ENCODE results near the gene FSTL3.
A peak's percentile ranks its signal among the peaks of the same experiment; 100 is the strongest.
"Not testable (repeated sequence)": the region's sequence is repeated elsewhere in the genome, so short reads cannot be mapped to it uniquely, and the experiment has no call there.

The FSTL3 gene

GRCh38 chr19:722553-723101 lies 46.4 kb downstream of the FSTL3 start:
- TF ChIP-seq, protein P1, sequence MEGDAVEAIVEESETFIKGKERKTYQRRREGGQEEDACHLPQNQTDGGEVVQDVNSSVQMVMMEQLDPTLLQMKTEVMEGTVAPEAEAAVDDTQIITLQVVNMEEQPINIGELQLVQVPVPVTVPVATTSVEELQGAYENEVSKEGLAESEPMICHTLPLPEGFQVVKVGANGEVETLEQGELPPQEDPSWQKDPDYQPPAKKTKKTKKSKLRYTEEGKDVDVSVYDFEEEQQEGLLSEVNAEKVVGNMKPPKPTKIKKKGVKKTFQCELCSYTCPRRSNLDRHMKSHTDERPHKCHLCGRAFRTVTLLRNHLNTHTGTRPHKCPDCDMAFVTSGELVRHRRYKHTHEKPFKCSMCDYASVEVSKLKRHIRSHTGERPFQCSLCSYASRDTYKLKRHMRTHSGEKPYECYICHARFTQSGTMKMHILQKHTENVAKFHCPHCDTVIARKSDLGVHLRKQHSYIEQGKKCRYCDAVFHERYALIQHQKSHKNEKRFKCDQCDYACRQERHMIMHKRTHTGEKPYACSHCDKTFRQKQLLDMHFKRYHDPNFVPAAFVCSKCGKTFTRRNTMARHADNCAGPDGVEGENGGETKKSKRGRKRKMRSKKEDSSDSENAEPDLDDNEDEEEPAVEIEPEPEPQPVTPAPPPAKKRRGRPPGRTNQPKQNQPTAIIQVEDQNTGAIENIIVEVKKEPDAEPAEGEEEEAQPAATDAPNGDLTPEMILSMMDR (IDR thresholded peaks at IDR 0.05), result no peak
- Histone ChIP-seq H3K27ac (peak overlapping the region in 1 of 2 donors; percentile 49), H3K4me3 (no peak overlapping the region)
- no peak for DNase-seq (ENCODE audit: low spot score)

GRCh38 chr19:723247-723646 lies 47.1 kb downstream of the FSTL3 start:
- Histone ChIP-seq H3K4me3 (no peak overlapping the region), H3K27ac (peak overlapping the region in 1 of 2 donors; percentile 49)
- TF ChIP-seq, protein P1 (IDR thresholded peaks at IDR 0.05), result no peak
- DNase-seq (ENCODE audit: low spot score), result no peak

- TF ChIP-seq, protein P1 (IDR thresholded peaks at IDR 0.05), result no peak
- DNase-seq (ENCODE audit: low spot score), result no peak
- no peak overlapping the region for H3K4me3 ChIP-seq
- H3K27ac ChIP-seq, result no peak overlapping the region
These were observed 47.5 kb downstream of the FSTL3 start for GRCh38 chr19:723714-724113.

DNA sequence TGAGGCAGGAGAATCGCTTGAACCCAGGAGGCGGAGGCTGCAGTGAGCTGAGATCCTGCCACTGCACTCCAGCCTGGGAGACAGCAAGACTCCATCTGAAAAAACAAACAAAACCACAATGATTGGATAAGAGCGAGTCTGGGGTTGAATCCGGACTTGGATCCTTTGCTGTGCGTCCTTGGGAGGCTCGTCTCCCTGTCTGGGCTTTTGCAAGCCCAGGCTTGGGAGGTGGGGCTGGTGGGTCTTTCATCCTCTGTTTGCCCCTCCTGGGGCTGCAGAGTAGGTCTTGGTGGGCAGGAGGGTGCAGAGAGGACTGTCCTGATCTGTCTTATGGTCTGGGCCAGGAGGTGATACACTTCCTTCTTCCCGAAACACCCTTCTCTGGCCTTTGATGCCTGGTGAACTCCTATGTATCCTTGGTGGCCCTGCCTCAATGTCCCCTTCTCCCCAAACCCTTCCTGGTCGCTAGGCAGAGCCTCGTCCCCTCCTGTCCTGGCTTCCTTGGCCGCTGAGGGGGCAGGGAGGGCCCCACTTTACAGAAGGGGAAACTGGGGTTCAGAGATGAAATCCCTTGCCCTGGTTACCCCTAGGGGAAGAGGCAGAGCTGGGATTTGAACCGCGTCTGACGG lies 49.4 kb downstream of the FSTL3 start:
- DNase-seq (ENCODE audit: low spot score), result no peak
- H3K4me3 ChIP-seq, result no peak overlapping the region
- TF ChIP-seq, protein P1 (IDR thresholded peaks at IDR 0.05), result no peak
- no peak overlapping the region for H3K27ac ChIP-seq

- peak overlapping the region in 1 of 2 donors; percentile 70 for H3K27ac ChIP-seq
- TF ChIP-seq, protein P1 (IDR thresholded peaks at IDR 0.05), result no peak
- DNase-seq (ENCODE audit: low spot score), result no peak
- no peak overlapping the region for H3K4me3 ChIP-seq
These were observed 51.1 kb downstream of the FSTL3 start for GRCh38 chr19:726993-727956.

DNA sequence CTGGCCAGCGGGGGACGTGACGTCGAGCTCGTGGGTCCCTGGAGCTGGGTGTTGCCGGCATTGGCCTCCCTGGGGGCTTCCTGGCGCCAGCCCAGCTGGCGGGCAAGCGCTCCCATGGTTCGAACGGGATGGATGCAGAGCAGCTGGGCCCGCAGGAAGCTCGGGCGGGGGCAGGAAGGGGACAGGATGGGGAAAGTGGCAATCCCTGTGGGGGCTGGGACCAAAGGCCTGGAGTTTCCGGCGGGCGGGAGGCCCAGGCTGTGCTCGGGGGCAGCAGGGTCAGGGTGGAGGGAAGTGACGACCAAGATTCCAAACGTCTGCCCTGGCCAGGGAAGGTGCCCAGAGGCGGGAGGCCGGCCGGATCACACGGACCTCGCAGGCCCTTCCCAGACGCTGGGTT lies 51.8 kb downstream of the FSTL3 start:
- TF ChIP-seq, protein P1 (IDR thresholded peaks at IDR 0.05), result no peak
- Histone ChIP-seq H3K4me3 (no peak overlapping the region), H3K27ac (peak overlapping the region in 1 of 2 donors; percentile 71)
- no peak for DNase-seq (ENCODE audit: low spot score)

- not testable (repeated sequence) for H3K27ac ChIP-seq; H3K4me3 ChIP-seq; DNase-seq (ENCODE audit: low spot score)
These were observed 53.4 kb downstream of the FSTL3 start for GRCh38 chr19:729564-729963.

Data from coronary artery (tissue), 2 donors.